ENCODE results near the gene ATXN7L3B.

DNA sequence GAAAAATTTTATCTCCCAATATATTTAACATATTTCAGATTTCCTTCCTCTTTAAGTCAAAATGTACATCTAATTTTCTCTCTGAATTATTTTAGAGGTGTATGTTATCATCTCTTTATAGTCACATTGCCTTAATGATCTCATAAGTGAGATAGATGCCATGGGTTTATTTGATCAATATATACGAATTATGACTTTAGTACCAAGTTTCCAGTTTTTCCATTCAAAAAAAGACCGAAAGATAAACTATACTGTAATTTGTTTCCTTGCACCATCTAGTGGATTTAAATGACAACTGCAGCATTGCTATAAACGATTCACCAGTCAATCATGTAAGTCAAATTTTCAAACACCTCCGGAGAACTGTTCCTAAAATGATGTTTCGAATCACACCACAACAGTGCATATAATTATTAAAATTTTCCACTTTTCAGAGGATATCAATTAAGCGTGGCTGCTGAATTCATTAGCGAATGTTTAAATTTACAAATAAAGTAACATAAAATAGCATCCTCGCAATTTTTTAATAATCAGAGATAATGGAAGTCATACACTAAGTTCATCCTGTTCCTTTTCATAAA is 419 bp upstream of the ATXN7L3B start:
- TF ChIP-seq CTCF (IDR thresholded peaks at IDR 0.05) (peak; percentile 75; the same call in 1 of the 2 replicates), REST (IDR thresholded peaks at IDR 0.05; ENCODE audit: insufficient read depth in 1 of 2, low read depth in 2 of 2, low read length in 1 of 2) (no peak)
